GM23248 (cell line): ENCODE results near the gene CFAP210.

Experiments
- EZH2 ChIP-seq: fragments of 200-600 bp; sonication (generic); IDR thresholded peaks from 2 replicates; pipeline ENCODE4 v1.6.1; 2018; ENCODE audit warnings: antibody characterized with exemption, mild to moderate bottlenecking; ENCODE audit not compliant: insufficient read depth, poor library complexity, severe bottlenecking
- EZH2phosphoT487 ChIP-seq: fragments of 200-600 bp; sonication (generic); IDR thresholded peaks from 2 replicates; pipeline ENCODE4 v1.6.1; 2018; ENCODE audit warnings: antibody characterized with exemption, moderate library complexity, mild to moderate bottlenecking, low read depth; ENCODE audit not compliant: insufficient read depth

- TF ChIP-seq EZH2 (no peak), EZH2phosphoT487 (no peak)
Observed at GRCh38 chr2:169684135-169684565, 10.1 kb downstream of the CFAP210 start.
